Activated T-cell treated with anti-CD3 and anti-CD28 coated beads, Interleukin-2, amount 50 U/mL, for 4 hours (primary cell): Measurements from ENCODE around the gene KANSL1. TPM values are rescaled to one million over a fixed set of nuclear protein-coding genes. Genes with fewer than 3 reads are reported as not detected.

Source experiments
- ATAC-seq, 2 donors: fragments of 200-7000 bp; cut with Tn5 transposase; one replicate each; pipeline ENCODE4 v1.10.0; 2021
- DNase-seq: peaks from one replicate; pipeline ENCODE4 v3.0.0-alpha.2; 2020
- H3K27me3 Mint-ChIP-seq: one replicate; pipeline ENCODE4 v1.8.0; 2021; ENCODE audit warnings: low read depth, mixed read lengths
- H3K36me3 Mint-ChIP-seq: one replicate; pipeline ENCODE4 v1.8.0; 2022; ENCODE audit warnings: mixed read lengths; ENCODE audit not compliant: insufficient read depth
- H3K4me1 Mint-ChIP-seq: one replicate; pipeline ENCODE4 v1.8.0; 2021; ENCODE audit warnings: low read depth, mixed read lengths
- H3K4me3 Mint-ChIP-seq: one replicate; pipeline ENCODE4 v1.8.0; 2021; ENCODE audit warnings: mild to moderate bottlenecking, moderate library complexity, mixed read lengths
- H3K9me3 Mint-ChIP-seq: one replicate; pipeline ENCODE4 v1.8.0; 2021; ENCODE audit warnings: mixed read lengths
- total RNA-seq, 3 donors: library from RNA; stranded (reverse); gene quantifications; one replicate each; pipeline ENCODE4 v1.2.1, GENCODE V29; 2021

The KANSL1 gene
- total RNA-seq, 3 donors from 2014 or later, result 44.1 to 58.1 (median 47.7) TPM

GRCh38 chr17:46147296-46147695 lies 45.9 kb downstream of the KANSL1 start:
- Mint-ChIP-seq H3K36me3 (peaks cover 15% of the 10 kb centered on the region), H3K4me3 (peak overlapping the region; percentile 30), H3K4me1 (peaks cover 89% of the 10 kb centered on the region), H3K9me3 (no peaks in the 10 kb centered on the region), H3K27me3 (no peaks in the 10 kb centered on the region)
- DNase-seq, result no peak
- ATAC-seq, result peak; percentile 30 to 45

- Mint-ChIP-seq H3K36me3 (peaks cover 10% of the 10 kb centered on the region), H3K27me3 (no peaks in the 10 kb centered on the region), H3K9me3 (no peaks in the 10 kb centered on the region), H3K4me3 (no peak overlapping the region), H3K4me1 (peaks cover 91% of the 10 kb centered on the region)
- ATAC-seq, result peak; percentile 49 to 54
- DNase-seq, result no peak
Observed at GRCh38 chr17:46144246-46144645, 49.0 kb downstream of the KANSL1 start.

- no peak overlapping the region for H3K4me3 Mint-ChIP-seq
- no peaks in the 10 kb centered on the region for H3K27me3 Mint-ChIP-seq
- DNase-seq (no peak), ATAC-seq (peak; percentile 2 to 4)
- H3K9me3 Mint-ChIP-seq, result no peaks in the 10 kb centered on the region
- peaks cover 10% of the 10 kb centered on the region for H3K36me3 Mint-ChIP-seq
- peaks cover 91% of the 10 kb centered on the region for H3K4me1 Mint-ChIP-seq
Observed at GRCh38 chr17:46143827-46144236, 49.4 kb downstream of the KANSL1 start.

GRCh38 chr17:46141645-46142044 lies 51.6 kb downstream of the KANSL1 start:
- H3K4me1 Mint-ChIP-seq, result peaks cover 94% of the 10 kb centered on the region
- ATAC-seq (no peak), DNase-seq (no peak)
- H3K36me3 Mint-ChIP-seq, result peaks cover 8% of the 10 kb centered on the region
- no peaks in the 10 kb centered on the region for H3K9me3 Mint-ChIP-seq
- H3K27me3 Mint-ChIP-seq, result no peaks in the 10 kb centered on the region
- H3K4me3 Mint-ChIP-seq, result peak overlapping the region; percentile 26

GRCh38 chr17:46140645-46141197 lies 52.5 kb downstream of the KANSL1 start:
- Mint-ChIP-seq H3K4me3 (no peak overlapping the region), H3K9me3 (no peaks in the 10 kb centered on the region), H3K4me1 (peaks cover 95% of the 10 kb centered on the region), H3K27me3 (no peaks in the 10 kb centered on the region), H3K36me3 (peaks cover 4% of the 10 kb centered on the region)
- DNase-seq, result no peak
- no peak for ATAC-seq

- H3K27me3 Mint-ChIP-seq, result no peaks in the 10 kb centered on the region
- peaks cover 94% of the 10 kb centered on the region for H3K4me1 Mint-ChIP-seq
- ATAC-seq (no peak), DNase-seq (no peak)
- H3K4me3 Mint-ChIP-seq, result peak overlapping the region; percentile 19
- H3K9me3 Mint-ChIP-seq, result no peaks in the 10 kb centered on the region
- peaks cover 9% of the 10 kb centered on the region for H3K36me3 Mint-ChIP-seq
Observed at GRCh38 chr17:46139432-46140210, 53.6 kb downstream of the KANSL1 start.

GRCh38 chr17:46138473-46138872 lies 54.8 kb downstream of the KANSL1 start:
- DNase-seq (no peak), ATAC-seq (no peak)
- Mint-ChIP-seq H3K4me3 (no peak overlapping the region), H3K27me3 (no peaks in the 10 kb centered on the region), H3K4me1 (peaks cover 94% of the 10 kb centered on the region), H3K9me3 (no peaks in the 10 kb centered on the region), H3K36me3 (peaks cover 8% of the 10 kb centered on the region)

GRCh38 chr17:46136820-46137219 lies 56.4 kb downstream of the KANSL1 start:
- DNase-seq, result no peak
- Mint-ChIP-seq H3K27me3 (no peaks in the 10 kb centered on the region), H3K4me1 (peaks cover 96% of the 10 kb centered on the region), H3K9me3 (no peaks in the 10 kb centered on the region), H3K36me3 (peaks cover 14% of the 10 kb centered on the region), H3K4me3 (no peak overlapping the region)
- no peak for ATAC-seq

GRCh38 chr17:46135879-46136563 lies 57.2 kb downstream of the KANSL1 start:
- Mint-ChIP-seq H3K4me1 (peaks cover 96% of the 10 kb centered on the region), H3K9me3 (no peaks in the 10 kb centered on the region), H3K27me3 (no peaks in the 10 kb centered on the region), H3K4me3 (peak overlapping the region; percentile 0), H3K36me3 (peaks cover 14% of the 10 kb centered on the region)
- ATAC-seq, result no peak
- DNase-seq, result no peak

GRCh38 chr17:46135126-46135812 lies 58.0 kb downstream of the KANSL1 start:
- Mint-ChIP-seq H3K27me3 (no peaks in the 10 kb centered on the region), H3K9me3 (no peaks in the 10 kb centered on the region), H3K36me3 (peaks cover 14% of the 10 kb centered on the region), H3K4me1 (peaks cover 96% of the 10 kb centered on the region), H3K4me3 (no peak overlapping the region)
- no peak for DNase-seq
- no peak for ATAC-seq

- Mint-ChIP-seq H3K36me3 (peaks cover 24% of the 10 kb centered on the region), H3K4me3 (no peak overlapping the region)
Observed at GRCh38 chr17:46129302-46129701, 63.9 kb downstream of the KANSL1 start.

GRCh38 chr17:46128453-46128852 lies 64.8 kb downstream of the KANSL1 start:
- H3K36me3 Mint-ChIP-seq, result peaks cover 22% of the 10 kb centered on the region
- H3K4me3 Mint-ChIP-seq, result no peak overlapping the region
- H3K27me3 Mint-ChIP-seq, result no peaks in the 10 kb centered on the region
- no peak for DNase-seq
- ATAC-seq, result no peak
- no peaks in the 10 kb centered on the region for H3K9me3 Mint-ChIP-seq
- peaks cover 93% of the 10 kb centered on the region for H3K4me1 Mint-ChIP-seq

More at GRCh38 chr17:46129302-46129701, 63.9 kb downstream of the KANSL1 start:
- ATAC-seq, result no peak
- Mint-ChIP-seq H3K27me3 (no peaks in the 10 kb centered on the region), H3K4me1 (peaks cover 91% of the 10 kb centered on the region), H3K9me3 (no peaks in the 10 kb centered on the region)
- DNase-seq, result no peak

GRCh38 chr17:46127524-46127923 lies 65.7 kb downstream of the KANSL1 start:
- Mint-ChIP-seq H3K4me3 (no peak overlapping the region), H3K27me3 (no peaks in the 10 kb centered on the region), H3K36me3 (peaks cover 20% of the 10 kb centered on the region), H3K9me3 (no peaks in the 10 kb centered on the region), H3K4me1 (peaks cover 92% of the 10 kb centered on the region)
- ATAC-seq (no peak), DNase-seq (no peak)

- H3K27me3 Mint-ChIP-seq, result no peaks in the 10 kb centered on the region
- H3K9me3 Mint-ChIP-seq, result no peaks in the 10 kb centered on the region
- peaks cover 16% of the 10 kb centered on the region for H3K36me3 Mint-ChIP-seq
- peaks cover 92% of the 10 kb centered on the region for H3K4me1 Mint-ChIP-seq
- ATAC-seq (no peak), DNase-seq (no peak)
- no peak overlapping the region for H3K4me3 Mint-ChIP-seq
Observed at GRCh38 chr17:46126840-46127239, 66.4 kb downstream of the KANSL1 start.
